GM18498 (cell line): ENCODE measurements around the gene TSEN54.

ENCODE experiments used
- ATAC-seq: cut with Tn5 transposase; IDR thresholded peaks from one replicate; pipeline ENCODE4 v1.9.1; 2021; ENCODE audit warnings: mild to moderate bottlenecking, moderate library complexity; ENCODE audit not compliant: unreplicated experiment

The TSEN54 gene

GRCh38 chr17:75488693-75489510 is 27.4 kb upstream of the TSEN54 start:
- ATAC-seq, result no peak

DNA sequence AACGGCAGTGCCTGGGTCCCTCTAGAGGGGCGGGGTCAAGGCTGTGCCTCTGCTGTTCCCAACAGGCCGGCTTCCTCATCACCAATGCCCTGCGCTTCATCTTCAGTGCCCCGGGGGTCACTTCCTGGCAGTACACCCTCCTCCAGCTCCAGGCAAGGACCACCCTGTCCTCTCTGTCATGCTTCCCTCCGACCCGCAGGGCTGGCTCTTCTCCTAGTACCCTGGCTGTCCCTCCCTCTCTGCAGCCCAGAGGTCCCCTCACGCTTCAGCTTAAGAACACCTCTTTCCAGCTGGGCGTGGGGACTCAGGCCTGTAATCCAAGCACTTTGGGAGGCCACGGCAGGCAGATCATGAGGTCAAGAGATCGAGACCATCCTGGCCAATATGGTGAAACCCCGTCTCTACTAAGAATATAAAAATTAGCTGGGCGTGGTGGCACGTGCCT is 26.8 kb upstream of the TSEN54 start:
- ATAC-seq, result no peak

DNA sequence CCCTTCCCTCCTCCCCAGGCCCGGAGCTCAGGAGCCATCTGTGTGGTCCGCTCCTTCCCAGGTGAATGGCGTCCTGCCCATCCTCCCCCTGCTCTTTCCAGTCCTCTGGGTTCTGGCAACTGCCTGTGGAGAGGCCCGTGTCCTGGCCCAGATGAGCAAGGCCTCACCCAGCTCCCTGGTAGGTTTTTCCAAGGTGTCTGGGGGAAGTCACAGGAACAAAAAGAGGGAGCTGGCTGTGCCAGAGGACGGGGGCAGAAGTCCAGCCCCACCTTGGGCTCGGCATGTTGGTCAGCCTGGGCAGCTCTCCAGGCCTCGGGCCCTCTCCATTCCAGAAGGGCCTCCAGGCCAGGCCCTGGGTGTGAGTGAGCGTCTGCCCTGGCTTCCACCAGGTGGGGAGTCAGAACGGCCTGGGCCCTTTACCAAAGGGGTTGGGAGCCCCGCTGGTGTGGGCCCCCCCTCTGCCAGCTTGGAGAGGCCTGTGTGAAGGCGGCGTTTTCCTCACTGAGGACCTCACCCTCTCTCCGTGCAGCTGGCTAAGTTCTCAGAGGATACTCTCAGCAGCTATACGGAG is 26.1 kb upstream of the TSEN54 start:
- ATAC-seq, result no peak

GRCh38 chr17:75490953-75491649 is 25.2 kb upstream of the TSEN54 start:
- no peak for ATAC-seq

DNA sequence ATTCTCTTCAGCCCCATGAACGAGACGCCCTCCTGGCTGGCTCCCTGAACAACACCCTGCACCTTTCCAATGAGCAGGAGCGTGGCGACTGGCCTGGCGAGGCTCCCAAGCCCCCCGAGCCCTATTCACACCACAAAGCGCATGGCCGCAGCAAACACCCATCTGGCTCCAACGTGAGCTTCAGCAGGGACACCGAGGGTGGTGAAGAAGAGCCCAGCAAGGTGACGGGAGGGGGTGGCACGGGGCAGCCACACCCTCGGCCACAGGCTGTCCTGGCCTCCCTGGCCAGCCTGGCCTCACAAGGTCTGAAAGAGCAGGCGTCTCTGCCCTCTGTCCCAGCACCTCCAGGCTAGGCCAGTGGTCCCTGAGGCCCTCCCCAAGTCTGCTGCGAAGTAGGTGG is 24.6 kb upstream of the TSEN54 start:
- no peak for ATAC-seq

DNA sequence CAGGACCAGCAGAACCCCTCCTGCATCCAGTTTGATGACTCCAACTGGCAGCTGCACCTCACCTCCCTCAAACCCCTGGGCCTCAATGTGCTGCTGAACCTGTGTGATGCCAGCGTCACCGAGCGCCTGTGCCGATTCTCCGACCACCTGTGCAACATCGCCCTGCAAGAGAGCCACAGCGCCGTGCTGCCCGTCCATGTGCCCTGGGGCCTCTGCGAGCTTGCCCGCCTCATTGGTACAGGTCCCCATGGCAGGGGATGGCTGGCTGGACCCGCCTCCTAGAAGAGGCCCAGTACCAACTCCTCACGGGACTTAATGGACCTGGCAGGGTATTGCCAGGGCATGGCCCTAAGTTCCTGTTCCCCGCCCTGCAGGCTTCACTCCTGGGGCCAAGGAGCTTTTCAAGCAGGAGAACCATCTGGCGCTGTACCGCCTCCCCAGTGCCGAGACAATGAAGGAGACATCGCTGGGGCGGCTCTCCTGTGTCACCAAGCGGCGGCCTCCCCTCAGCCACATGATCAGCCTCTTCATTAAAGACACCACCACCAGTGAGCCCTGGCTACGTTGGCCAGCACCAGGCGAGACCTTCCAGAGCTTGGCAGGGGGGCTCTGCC is 23.7 kb upstream of the TSEN54 start:
- ATAC-seq, result no peak

GRCh38 chr17:75493476-75494129 is 22.7 kb upstream of the TSEN54 start:
- no peak for ATAC-seq

GRCh38 chr17:75494326-75494877 is 21.9 kb upstream of the TSEN54 start:
- no peak for ATAC-seq

GRCh38 chr17:75496005-75496404 is 20.3 kb upstream of the TSEN54 start:
- no peak for ATAC-seq

GRCh38 chr17:75498039-75498725 is 18.1 kb upstream of the TSEN54 start:
- no peak for ATAC-seq

DNA sequence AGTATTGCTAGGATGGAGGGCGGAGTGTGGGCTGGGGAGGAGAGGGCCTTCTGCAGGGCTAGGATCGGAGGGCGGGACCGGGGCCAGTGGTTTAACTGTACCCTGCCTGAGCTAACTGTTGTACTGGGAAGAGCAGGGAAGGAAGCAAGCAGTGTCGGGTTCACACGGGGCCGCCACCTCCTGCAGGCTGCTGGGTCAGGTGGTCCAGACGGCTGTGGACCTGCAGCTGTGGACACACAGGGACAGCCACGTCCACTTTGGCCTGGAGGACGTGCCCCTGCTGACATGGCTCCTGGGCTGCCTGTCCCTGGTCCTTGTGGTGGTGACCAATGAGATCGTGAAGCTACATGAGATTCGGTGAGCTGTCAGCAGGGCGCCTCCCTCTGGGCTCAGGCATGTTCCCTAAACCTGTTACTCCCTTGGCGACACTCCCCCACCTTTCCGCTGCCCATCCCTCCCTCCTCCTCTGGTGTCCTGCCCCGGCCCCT is 17.6 kb upstream of the TSEN54 start:
- no peak for ATAC-seq

DNA sequence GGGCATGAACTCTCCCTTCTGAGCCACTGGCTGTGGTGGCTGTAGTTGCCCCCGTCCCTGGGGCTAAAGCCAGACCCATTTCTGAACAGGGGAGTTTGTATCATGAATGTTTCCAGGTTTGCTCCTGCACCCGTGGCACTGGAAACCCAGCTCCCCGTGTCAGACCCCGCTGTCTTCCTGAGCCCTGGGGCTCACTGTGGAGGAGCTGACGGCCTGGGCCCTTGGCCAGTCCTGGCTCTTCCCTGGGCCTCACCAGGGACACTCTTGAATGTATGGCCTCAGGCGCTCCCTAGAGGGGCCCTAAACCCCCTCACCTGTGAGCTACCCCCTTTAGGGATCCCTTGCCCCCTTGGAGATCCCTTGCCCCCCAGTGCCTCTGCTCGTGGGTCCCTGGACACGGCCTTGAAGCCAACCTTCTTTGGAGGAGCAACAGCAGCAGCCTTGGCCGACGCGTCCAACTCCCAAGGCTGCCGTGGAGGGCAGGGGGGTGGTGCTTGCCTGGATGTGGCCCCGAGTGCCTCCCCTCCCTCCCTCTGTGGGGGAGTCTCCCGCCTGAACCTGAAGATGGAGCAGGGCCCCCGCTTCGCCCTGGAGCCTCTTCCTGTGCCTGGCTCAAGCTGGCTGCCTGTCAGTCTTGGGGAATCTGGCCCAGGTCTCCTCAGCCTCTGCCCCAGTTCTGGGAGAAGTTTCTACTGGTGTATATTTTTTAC is 16.9 kb upstream of the TSEN54 start:
- no peak for ATAC-seq

GRCh38 chr17:75500419-75501216 is 15.7 kb upstream of the TSEN54 start:
- no peak for ATAC-seq

DNA sequence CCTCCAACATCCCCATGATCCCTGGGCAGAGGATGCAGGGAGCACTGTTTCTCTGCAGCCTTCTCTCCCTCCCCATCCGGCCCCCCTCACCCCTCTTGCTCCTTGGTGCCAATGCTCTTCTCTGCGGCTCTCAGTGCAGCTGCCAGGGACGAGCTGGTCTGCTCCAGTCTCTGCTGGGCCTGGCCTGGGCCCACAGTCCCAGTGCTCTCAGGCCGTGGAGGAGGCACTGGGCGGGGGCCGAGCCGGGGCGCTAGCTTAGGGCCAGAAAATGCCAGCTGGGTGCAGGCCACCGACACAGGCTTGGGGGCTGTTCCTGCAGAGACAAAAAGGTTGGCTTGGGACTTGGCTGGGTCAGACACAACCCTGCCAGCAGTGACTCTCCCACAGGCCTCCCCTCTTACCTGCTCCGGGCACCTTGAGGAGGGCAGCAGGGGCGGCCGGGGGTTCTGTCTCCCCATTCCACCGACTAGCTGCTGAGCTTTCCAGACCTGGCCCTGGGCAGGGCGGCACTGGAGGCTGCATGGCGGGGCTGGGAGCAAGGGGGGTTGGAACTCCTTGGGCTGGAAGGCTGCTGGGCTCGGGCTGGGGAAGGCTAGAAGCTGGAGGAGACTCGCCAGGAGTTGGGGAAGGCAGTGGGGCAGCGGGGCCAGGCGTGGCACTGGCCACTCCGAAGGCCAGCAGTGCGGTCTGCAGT is 14.8 kb upstream of the TSEN54 start:
- no peak for ATAC-seq

- no peak for ATAC-seq
Observed at GRCh38 chr17:75502072-75502720, 14.1 kb upstream of the TSEN54 start.

GRCh38 chr17:75502721-75503329 is 13.5 kb upstream of the TSEN54 start:
- no peak for ATAC-seq

- ATAC-seq, result no peak
Observed at GRCh38 chr17:75503337-75503950, 12.9 kb upstream of the TSEN54 start.
